GM12891 (cell line): ENCODE results near the gene OPCML.

Experiments
- POLR2A ChIP-seq: IDR thresholded peaks from 2 replicates; pipeline ENCODE4 v1.6.1; 2011; ENCODE audit warnings: low read depth, low read length, control low read depth
- POLR2AphosphoS5 ChIP-seq: IDR thresholded peaks from 2 replicates; pipeline ENCODE4 v1.6.1; 2011; ENCODE audit warnings: low read depth, low read length, control low read depth
- SPI1 ChIP-seq: IDR thresholded peaks from 2 replicates; pipeline ENCODE4 v1.6.1; 2011; ENCODE audit warnings: low read depth, low read length, control low read depth
- TAF1 ChIP-seq: IDR thresholded peaks from 2 replicates; pipeline ENCODE4 v1.6.1; 2011; ENCODE audit warnings: low read depth, low read length, control low read depth

- TF ChIP-seq TAF1 = no peak
- no peak for TF ChIP-seq POLR2AphosphoS5
- TF ChIP-seq POLR2A = no peak
- no peak for TF ChIP-seq SPI1
These were observed 371.5 kb downstream of the OPCML start for GRCh38 chr11:133160754-133161153.
